ENCODE results near the gene TRPM1.

TRPM1 gene

DNA sequence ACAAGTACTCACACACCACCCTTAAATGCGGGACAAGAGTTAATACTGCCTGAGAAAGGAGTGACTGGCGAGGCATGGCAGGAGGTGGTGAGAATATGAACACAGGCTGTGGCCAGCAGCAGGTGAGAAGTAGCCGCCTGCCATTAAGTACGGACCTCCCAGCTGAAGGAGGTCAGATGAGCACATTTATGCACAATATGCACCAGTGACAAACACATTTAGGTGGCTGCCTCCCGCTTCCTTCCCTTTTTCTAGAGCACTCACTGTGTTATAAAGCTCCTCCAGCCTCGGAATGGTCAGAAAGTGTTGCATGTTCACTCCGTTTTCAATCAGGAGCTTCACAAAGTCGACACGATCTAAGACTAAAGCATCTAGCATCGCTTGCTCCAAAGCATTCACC lies 52.4 kb downstream of the TRPM1 start:
- no peak for DNase-seq (ENCODE audit: low spot score)

DNA sequence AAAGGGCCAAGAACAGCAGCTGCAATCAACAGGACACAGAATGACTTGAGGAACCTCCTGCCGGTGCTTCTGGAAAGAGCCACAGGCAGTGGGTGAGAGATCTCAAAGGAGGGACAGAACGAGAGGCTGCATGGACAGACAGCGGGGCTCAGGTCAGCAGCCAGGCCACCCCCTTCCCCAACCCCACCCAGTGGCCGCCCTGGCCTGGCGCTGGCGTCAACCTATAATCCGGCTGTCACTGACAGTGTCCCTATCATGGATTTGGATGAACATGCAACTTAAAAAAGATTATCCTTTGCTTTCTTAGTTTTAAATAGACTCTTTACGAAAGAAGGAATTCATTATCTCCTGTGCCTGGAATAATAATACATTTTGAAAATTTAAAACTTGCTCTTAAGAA lies 54.1 kb downstream of the TRPM1 start:
- no peak for DNase-seq (ENCODE audit: low spot score)

DNA sequence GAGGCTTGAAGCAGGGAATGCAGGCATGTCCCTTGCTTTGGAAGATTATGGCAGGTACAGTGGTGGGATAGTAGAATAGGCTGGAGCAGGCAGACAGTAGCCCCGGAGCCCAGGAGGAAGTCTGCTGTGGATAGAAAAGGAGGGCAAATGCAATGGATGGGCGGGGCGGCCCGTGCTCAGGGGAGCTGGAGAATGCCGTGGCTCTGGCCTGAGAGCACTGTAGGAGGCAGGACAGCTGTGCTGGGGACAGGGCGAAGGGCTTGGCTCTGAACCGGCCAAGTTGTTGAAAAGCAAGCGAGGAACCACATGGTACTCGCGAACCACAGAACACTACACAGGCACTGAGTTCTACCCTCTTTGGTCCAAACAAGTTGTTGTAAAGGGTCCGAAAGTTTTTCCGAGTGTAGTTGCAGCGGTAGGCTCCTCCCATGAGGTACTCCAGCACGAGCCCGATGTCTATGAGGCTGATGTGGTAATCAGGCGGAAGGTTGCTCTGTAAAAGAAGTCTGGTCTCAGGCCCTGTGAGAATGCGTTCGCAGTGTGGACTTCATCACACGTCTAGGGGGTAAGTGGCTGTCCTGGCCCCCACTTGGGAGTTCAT lies 54.7 kb downstream of the TRPM1 start:
- no peak for DNase-seq (ENCODE audit: low spot score)

DNA sequence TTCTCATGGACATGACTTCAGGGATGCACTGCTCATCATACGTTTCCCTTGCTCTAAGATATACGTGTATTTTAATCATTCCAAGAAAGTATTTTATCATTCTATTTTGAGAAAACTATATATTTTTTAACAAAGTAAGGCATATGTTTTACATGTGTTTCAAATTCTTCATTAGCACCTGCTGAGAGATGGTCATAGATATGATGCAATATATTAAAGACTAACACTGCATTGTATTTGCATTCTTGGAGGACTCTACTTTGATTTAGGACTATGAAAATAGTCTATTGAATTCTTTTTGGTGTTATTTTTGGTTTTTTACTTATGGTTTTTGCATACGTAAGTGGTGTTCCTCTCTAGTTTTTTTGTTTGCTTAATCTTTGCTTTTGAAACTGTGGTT lies 55.9 kb downstream of the TRPM1 start:
- no peak for DNase-seq (ENCODE audit: low spot score)

DNA sequence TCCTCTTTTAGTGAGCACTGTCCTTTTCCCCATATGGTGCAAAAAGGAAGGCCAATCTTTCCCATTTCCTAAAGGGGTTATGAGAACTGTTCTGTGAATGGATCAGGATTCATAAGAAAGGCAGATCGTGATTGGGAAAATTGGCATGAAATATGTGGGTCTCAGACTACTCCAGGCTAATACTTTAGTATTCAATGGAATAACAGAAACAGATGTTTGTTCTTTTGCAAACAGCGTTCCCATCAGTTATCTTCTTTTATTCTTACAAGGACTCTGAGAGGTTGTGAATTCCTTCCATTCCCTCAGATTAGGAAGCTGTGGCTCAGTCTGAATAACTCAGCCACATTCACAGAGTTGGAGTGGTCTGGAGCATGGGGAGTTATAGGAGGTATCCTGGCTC lies 58.8 kb downstream of the TRPM1 start:
- no peak for DNase-seq (ENCODE audit: low spot score)

DNA sequence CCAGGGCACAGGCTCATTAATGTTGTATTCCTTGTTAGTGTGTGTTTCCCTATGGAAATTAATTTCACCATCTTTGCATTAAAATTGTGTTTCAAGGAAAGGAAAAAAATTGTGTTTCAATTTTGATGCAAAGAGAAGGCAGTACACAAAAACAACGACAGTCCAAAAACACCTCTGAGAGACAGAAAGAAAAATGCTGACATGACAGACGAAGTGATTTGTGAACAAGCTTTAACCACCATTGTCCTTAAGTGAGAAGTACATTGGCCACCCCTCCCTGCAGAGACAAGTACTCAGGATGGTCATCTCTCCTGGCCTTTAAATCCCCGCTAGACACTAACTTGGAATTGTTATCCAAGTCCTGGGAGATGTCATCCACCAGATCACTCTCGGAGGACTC lies 59.9 kb downstream of the TRPM1 start:
- no peak for DNase-seq (ENCODE audit: low spot score)

DNA sequence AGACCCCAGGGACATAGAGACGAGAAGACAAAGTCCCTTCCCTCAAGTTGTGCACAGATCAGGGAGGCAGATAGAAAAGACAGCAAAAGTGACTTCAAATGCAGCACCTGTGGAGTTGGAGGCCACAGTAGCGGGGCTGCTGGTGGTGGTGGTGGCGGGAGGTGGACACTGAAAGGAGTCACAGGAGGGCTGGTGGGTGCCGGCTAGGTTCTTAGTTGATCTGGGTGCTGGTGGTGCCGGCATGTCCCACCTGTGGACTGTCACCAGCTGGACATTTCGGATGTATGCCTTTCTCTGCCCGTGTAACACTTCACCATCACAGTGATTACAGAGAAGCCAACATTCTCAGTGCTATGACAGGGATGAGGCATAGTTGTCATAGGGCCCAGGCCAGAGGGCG lies 60.9 kb downstream of the TRPM1 start:
- DNase-seq (ENCODE audit: low spot score), result no peak

DNA sequence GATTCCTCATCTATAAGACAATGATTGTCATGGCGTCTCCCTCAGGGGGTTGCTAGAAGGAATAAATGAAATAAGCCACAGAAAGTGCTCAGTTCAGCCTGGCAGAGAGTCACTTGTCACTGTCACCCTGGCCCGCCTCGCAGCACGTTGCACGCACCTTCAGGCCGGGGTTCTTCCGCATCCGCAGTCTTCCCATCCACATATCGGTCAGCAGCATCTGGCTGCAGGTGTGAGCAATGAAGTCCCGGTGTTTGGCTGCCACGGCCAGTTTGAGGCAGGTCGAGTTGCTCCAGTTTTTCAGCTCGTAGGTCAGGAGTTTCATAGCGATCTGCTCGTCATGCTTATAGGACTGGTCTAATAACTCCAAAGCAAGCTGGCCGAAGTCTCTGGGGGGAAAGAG lies 61.6 kb downstream of the TRPM1 start:
- DNase-seq (ENCODE audit: low spot score), result no peak

DNA sequence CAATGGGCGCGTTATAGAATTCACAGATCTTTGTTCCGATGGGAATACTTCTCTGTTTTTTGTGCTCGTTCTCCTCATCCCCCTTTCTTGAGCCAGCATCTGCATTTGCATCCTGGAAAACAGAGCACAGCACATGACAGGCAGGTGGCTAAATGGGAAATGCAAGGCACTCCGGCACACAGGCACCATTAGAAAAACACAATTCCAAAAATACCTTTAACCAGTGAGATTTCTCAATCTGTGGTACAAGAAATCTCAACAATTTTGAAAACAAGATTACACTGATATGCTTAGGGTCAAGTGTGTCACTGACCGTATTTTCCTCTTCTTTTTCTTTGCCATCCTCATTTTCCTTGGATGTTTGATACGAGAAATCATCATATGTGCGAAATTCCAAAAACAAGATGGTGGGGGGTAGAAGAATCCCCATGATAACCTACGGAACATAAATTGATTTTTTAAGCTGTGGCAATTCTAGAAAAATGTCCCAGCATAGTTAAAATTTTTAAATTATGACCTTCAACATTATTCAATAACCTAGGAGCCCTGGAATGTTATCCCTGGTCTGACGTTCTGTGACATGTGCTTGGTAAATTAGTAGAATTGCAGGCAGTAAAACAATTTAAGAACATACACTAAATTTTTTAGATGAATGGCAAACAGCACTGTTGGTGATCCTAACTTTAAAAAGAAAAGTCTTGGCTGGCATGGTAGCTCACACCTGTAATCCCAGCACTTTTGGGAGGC lies 63.6 kb downstream of the TRPM1 start:
- no peak for DNase-seq (ENCODE audit: low spot score)

DNA sequence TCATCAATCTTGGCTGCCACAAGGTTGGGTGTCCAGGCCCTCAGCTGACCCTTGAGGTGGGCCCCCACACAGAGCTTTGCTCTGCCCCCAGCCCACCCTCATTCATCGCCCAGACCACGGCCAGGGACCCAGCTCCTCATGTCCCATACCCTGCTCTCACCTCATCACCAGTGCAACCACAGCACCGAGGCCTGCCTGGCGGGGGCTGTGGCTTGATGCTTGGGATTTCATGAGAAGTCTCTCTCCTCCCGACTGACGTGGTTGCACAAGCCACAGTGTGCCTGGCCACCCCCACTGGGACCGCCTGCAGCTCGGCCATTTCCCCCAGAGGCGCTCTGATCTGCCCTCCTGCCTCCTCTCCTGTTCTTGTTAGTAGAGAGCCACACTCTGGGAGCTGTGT lies 64.7 kb downstream of the TRPM1 start:
- DNase-seq (ENCODE audit: low spot score), result no peak

DNA sequence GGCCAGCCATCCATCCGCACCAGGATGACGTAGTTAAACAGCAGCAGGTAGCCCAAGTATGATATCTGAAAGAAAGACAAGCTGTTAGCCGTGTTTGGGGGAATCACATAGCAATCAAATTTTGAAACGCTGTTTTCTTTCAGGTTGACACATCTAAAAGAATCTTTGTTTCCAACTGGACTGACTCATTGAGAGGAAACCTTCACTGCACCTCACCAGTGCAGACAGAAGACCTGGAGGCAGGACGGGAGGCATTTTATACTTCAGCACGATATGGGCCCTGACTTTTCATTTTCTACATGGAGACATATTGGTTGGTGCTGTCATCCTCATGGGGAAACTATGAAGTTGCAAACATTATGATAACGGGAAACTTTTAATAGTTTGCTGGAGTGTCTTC lies 65.9 kb downstream of the TRPM1 start:
- DNase-seq (ENCODE audit: low spot score), result no peak

DNA sequence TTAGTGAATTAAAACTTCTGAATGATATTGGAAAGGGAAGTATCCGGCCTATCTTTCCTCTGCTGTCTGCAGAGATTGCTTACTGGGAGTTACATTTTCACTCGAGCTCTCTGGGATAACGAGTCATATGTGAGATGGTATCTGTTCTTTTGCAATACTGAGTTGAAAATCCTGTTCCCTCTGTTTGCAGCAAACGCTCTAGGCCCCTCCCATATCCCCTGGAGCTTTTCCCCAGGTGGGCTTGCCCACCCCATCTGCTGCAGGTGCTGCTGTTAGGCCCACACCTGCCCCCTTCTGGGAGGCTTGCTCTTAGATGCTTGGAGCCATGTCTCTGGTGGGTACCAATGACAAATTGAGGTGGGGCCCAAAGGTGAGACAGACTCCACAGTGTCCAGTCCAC lies 67.4 kb downstream of the TRPM1 start:
- no peak for DNase-seq (ENCODE audit: low spot score)

DNA sequence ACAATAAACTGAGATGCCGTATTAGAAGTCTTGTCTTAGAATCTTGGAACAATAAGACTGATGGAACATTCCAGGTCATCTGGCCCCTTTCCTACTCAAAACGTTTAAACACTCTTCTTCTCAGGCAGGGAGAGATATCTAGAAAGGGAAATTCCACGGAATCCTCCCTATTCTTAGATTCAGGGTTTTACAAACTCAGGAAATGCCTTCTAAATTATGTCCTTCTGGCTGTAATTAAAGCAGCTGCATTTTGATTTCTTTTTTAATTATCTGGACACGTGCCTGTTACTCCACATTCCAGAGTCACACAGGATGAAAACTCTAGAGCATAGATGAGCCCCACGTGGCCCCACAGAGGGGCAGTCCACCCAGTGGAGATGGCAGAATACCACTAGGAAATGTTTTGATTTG lies 68.6 kb downstream of the TRPM1 start:
- DNase-seq (ENCODE audit: low spot score), result peak; percentile 35

DNA sequence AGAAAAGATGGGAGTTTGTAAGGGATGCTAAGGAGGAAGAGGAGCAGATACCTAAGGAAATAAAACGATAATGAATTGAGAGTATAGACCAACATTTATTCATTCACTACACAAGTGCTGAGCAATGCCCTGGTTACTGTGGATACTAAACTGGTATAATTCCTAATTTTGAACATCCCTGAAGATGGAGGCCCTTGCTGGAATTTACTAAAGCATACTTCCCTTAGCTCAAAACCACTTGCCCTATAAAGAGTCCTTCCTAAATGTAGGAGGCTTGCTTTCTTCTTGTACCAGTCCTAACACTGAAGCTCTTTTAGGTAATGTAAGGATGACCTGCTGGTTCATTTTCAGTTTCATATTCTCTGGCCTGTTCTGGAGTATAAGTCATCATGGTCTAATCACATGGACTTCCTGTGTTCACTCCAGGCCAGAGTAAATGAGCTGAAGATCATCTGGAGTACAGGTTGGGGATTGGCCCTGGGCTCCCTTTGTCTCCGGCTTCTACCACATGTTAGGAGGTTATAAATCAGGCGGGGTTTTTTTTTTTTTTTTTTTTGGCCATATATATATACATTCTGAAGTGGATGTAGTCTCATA lies 70.0 kb downstream of the TRPM1 start:
- DNase-seq (ENCODE audit: low spot score), result no peak

DNA sequence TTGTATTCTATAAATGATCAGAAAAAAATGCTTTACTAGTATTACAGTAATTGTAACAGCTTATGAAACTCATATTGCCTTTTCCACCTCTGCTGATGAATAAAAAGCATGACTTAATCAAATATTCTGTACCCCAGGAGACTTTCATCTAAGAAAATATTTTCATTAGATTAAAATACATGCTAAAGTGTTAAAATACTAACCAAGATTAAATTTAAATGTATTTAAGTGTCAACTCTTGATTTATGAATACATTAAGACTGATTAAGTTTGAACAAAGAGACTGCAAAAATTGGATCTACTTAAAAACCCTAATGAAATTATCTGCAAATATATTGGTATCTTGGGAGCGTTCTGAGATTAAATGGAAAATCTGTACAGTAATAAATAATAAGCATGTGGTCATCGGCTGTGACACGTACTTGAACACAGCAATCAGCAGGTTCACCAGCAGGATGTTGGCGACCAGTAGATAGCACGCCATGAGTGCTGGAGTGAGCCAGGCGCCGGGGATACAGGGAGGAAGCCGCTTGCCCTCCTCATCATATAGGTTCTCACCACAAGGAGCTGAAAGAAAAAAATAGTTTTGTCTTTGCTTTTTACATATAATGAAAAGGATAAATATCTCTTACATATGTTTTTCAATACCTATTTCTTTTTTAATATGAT lies 73.5 kb downstream of the TRPM1 start:
- no peak for DNase-seq (ENCODE audit: low spot score)

DNA sequence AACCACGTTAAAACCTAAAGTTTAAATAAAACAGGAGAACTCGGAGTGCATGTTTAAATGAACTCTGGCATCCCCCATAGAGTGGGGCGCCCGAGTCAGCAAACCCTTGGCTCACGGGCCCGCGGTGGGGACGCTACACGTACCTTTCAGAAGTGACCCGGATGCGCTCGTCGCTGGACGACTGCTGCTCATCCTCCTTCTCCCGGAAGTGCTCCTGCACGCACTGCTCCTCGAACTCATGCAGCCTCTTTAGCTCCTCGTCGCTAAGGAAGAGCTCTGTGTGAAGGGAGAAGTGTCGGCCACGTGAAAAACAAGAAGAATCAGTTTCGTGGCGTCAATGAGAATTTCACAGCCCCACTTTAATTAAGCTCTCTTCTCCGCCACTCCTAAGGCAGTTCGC lies 75.5 kb downstream of the TRPM1 start:
- no peak for DNase-seq (ENCODE audit: low spot score)

DNA sequence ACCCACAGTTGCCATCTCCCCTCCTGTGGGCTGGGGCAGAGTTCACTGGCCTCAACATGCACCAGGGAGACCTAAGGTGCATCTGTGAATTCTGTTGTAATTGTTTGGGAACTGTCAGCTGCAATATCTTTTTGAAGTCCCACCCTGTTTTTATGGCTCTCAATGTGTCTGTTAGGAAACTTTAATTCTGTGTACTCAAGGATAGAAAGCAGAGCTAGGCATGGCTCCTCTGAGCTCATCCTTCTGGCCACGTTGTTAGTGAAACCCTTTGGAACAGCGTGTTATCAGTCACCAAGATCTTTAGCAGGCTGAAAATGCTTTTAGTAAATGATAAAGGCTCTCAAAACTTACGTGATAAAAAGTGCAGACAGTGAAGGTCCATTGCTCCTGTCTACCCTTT lies 76.5 kb downstream of the TRPM1 start:
- no peak for DNase-seq (ENCODE audit: low spot score)

DNA sequence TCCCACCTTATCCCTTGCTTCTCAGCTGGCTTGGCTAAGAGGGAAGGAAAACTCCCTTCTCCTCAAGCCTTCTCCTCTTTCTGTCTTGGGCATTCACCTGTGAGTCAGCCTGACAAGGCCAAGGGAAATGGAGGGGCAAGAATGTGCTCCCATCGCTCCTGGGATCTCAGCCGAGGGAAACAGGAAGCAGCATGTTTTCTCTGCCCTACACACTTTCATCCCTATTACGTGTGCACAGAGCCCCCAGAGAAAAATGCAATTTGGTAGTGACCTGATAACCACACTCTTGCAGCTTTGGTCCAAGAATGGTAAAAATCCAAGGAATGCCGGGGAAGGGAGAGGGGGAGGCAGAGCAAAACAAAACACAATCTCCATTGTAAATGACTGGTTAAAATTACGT lies 77.2 kb downstream of the TRPM1 start:
- DNase-seq (ENCODE audit: low spot score), result peak; percentile 86

DNA sequence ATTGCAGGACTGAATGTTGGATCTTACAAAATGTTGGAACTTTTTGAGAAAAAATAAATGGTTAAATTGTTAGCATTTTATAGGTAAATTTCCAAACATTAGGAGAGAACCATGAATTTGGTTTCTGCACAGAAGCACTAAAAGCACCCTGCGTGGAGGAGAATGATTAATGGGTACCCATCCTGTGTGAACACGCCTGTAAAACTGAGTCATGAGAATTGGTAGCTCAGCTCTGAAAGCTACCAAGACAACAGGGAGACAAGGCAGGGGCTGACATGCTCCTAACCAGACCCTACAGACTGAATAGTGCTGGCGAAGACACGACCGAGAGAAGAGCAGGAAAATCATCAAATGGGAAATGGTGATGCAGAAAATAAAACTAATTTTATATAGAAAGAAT lies 77.7 kb downstream of the TRPM1 start:
- no peak for DNase-seq (ENCODE audit: low spot score)

DNA sequence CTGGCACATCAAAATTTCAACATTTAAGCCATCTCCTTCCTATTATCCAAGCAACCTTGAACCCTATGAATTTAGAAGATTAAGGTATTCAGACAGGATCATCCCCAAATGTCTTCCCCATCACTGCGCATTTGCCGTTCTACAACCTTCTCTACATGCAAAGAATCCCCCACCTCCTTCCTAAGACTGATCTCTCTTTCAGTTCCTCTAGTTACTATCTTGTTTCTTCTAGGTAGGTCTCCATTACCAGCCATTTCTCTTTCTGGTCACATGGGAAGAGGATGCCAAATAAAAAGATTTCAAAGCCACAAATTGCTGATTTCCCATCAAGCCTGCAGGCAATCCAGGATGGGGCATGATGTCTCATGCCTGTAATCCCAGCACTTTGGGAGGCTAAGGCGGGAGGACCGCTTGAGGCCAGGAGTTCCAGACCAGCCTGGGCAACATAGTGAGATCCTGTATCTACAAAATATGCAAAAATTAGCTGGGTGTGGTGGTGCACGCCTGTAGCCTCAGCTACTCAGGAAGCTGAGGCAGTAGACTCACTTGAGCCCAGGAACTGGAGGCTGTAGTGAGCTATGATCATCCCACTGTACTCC lies 80.4 kb downstream of the TRPM1 start:
- DNase-seq (ENCODE audit: low spot score), result no peak

DNA sequence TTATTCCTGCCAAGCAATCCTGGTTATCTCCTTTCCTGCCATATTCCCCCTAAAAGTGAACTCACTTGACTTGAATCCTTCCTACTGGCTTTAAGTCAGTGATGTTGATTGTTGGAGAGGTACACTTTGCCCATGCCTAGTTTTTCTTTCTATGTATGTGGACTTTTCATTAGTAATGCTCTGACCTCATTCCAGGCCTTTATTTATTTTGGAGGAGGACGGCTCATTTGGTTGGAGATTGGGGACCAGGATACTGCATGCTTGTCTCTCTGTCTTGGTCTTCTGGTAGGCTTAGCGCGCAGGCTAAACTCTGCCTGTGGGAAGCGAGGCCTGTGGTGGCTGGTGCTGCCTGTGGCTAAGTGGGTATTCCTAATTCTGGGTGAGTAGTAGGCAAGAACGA lies 81.0 kb downstream of the TRPM1 start:
- no peak for DNase-seq (ENCODE audit: low spot score)

DNA sequence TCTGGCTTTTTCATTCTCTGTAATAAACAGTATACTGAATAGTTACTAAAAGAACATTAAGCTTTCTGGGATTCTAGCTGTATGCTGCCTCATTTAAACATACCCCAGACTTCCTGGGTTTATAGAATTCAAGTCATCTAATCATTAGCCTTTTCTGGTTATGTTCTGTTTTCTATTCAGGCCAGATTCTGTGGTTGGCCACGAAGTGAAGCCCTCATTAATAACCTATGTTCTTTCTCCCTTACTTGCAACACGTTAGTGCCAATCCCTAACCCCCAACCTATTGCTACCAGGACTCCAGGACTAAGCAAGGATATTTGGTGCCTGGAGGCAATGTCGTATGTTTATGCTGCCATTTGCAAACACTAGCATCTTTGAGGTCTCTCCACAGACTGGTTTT lies 81.5 kb downstream of the TRPM1 start:
- DNase-seq (ENCODE audit: low spot score), result no peak

DNA sequence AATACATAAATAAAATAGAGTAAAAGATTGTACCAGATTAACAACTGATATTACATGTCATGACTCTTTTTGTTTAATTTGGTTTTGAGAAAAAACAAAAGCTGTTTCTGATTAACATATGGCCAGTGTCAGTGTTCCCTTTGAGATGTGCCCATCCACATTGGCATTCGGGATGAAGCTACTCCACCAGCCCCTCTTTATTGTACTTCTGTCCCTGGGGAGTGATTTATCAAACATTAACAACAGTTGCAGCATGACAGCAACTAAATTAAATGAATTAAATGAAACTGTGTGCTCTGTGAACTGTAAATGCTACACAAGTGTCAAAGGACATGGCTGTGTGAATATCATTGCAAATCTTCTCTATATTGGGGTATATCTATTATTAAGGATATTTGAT lies 84.2 kb downstream of the TRPM1 start:
- no peak for DNase-seq (ENCODE audit: low spot score)
